ENCODE data around the gene RIPK1.
"Not testable (repeated sequence)": the region's sequence is repeated elsewhere in the genome, so short reads cannot be mapped to it uniquely, and the experiment has no call there.

The RIPK1 gene

DNA sequence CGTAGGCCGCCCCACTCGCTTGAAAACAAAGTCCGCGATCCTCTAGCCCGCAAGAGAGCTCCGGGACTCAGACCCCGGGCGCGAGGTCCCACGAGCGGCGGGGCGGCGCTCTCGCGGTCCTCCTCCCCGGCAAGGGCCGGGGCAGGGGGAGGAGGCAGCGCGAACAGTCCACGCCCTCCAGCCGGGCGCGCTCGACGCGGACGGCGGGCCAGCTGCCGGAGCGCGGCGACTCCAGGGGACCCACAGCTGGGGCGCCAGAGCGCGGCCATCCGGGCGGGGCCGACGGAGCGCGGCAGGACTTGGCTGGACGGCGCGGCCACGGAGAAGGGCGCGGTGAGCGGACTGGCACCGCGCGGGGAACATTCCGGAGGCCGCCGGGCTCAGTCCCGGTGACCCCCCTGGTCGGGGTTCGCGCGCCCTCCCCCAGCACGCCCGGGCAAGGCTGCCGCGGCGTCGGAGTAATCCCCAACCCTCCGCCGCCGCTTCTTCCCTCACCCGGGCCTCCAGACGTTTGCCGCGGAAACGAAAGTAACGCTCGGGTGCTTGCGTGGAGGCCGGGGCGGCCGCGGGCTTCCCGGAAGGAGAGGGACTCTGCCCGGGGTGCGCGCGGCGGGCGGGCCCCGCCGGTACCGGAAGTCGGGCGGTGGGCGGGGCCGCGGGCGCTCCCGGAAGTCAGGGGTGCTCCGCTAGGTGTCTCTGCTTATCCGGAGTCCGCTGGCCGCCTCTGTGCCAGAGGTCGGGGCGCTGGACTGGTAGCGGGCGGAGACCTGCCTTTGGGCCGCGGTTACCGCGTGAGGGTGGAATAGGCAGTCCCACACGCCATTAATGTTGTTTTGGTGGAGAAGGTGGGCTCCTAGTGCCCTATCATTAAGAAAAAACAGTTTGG is at the start of gene RIPK1:
TSS of gene RIPK1 (plus strand) at position 166 of the 886 bp plus-strand sequence. CDS start 8,330 bp downstream, outside the sequence.
- Mint-ChIP-seq H3K27me3 (no peaks in the 10 kb centered on the region), H3K4me1 (peaks cover 75% of the 10 kb centered on the region), H3K27ac (peak within 1 kb of the TSS; percentile 97 to 98), H3K9me3 (no peaks in the 10 kb centered on the region), H3K4me3 (peak within 1 kb of the TSS; percentile 93 to 97)
- peak; percentile 88 for ATAC-seq
- DNase-seq, result peak; percentile 96

DNA sequence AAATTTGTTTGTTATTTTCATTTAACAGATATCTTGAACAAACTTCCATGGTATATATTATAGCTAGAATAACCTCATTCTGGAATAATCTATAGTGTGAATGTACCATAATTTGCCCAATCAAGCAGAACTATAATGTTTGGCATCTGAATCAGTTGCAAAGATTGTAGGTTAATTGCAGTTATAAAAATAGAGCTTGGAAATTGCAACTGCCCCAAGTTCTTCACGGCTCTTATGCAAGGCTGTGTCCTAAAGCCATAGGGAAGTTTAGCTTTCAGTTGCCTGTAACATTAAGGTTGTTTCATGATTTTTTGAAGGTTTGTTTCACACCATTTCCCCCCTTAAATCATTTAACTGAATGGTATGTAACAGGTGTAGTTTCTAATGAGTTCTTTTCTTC is 49.2 kb upstream of the RIPK1 start:
- Mint-ChIP-seq H3K4me3 (no peak overlapping the region), H3K9me3 (no peaks in the 10 kb centered on the region), H3K27me3 (no peaks in the 10 kb centered on the region), H3K27ac (no peak overlapping the region), H3K4me1 (peaks cover 35% of the 10 kb centered on the region)
- ATAC-seq (no peak), DNase-seq (no peak)

DNA sequence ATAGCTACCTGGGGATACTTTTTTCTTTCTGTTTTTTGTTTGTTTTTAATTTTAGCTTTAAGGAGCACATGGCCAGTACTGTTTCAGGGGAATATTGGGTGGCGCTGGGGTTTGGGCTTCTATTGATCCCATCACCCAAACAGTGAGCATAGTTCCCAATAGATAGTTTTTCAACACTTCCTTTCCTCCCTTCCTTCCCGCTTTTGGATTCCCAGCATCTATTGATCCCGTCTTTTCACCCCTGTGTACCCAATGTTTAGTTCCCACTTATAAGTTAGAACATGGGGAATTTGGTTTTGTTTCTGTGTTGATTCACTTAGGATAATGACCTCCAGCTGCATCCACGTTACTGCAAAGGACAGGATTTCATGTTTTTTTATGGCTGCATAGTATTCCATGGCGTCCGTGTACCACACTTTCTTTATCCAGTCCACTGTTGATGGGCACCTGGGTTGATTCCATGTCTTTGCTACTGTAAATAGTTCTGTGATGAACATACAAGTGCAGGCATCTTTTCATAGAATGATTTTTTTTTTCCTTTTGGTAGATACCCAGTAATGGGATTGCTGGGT is 48.5 kb upstream of the RIPK1 start:
- no peak overlapping the region for H3K27ac Mint-ChIP-seq
- H3K9me3 Mint-ChIP-seq, result no peaks in the 10 kb centered on the region
- H3K27me3 Mint-ChIP-seq, result no peaks in the 10 kb centered on the region
- no peak for DNase-seq
- H3K4me3 Mint-ChIP-seq, result no peak overlapping the region
- H3K4me1 Mint-ChIP-seq, result peaks cover 43% of the 10 kb centered on the region
- ATAC-seq, result no peak

GRCh38 chr6:3020976-3021598 is 47.2 kb upstream of the RIPK1 start:
- not testable (repeated sequence) for H3K4me3 Mint-ChIP-seq, H3K27me3 Mint-ChIP-seq, H3K27ac Mint-ChIP-seq, DNase-seq, ATAC-seq, H3K9me3 Mint-ChIP-seq
- peaks cover 55% of the 10 kb centered on the region for H3K4me1 Mint-ChIP-seq

- ATAC-seq, result peak; percentile 4
- Mint-ChIP-seq H3K27ac (peak overlapping the region; percentile 95 to 96), H3K4me3 (peak overlapping the region; percentile 87 to 96), H3K9me3 (no peaks in the 10 kb centered on the region), H3K4me1 (peaks cover 71% of the 10 kb centered on the region), H3K27me3 (no peaks in the 10 kb centered on the region)
- no peak for DNase-seq
Observed at GRCh38 chr6:3022765-3023662, 45.3 kb upstream of the RIPK1 start.

GRCh38 chr6:3023663-3024483 is 44.4 kb upstream of the RIPK1 start:
- DNase-seq, result peak; percentile 72 to 85

GRCh38 chr6:3026791-3027626 is 41.3 kb upstream of the RIPK1 start:
- Mint-ChIP-seq H3K4me1 (peaks cover 63% of the 10 kb centered on the region), H3K4me3 (peak overlapping the region; percentile 67 to 75), H3K27ac (peak overlapping the region; percentile 15 to 72), H3K9me3 (no peaks in the 10 kb centered on the region), H3K27me3 (no peaks in the 10 kb centered on the region)
- ATAC-seq (peak; percentile 57), DNase-seq (peak; percentile 30 to 37)

More at GRCh38 chr6:3023663-3024483, 44.4 kb upstream of the RIPK1 start:
- no peaks in the 10 kb centered on the region for H3K9me3 Mint-ChIP-seq
- no peaks in the 10 kb centered on the region for H3K27me3 Mint-ChIP-seq
- peak overlapping the region; percentile 87 to 96 for H3K4me3 Mint-ChIP-seq
- peak; percentile 96 for ATAC-seq
- H3K27ac Mint-ChIP-seq, result peak overlapping the region; percentile 95 to 96
- H3K4me1 Mint-ChIP-seq, result peaks cover 78% of the 10 kb centered on the region

DNA sequence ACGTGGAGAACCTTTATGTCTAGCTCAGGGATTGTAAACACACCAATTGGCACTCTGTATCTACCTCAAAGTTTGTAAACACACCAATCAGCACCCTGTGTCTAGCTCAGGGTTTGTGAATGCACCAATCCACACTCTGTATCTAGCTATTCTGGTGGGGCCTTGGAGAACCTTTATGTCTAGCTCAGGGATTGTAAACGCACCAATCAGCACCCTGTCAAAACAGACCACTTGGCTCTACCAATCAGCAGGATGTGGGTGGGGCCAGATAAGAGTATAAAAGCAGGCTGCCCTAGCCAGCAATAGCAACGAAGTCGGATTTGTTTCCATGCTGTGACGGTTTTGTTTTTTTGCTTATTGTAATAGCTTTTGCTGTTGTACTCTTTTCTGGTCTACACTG is 40.1 kb upstream of the RIPK1 start:
- Mint-ChIP-seq H3K4me1 (peaks cover 52% of the 10 kb centered on the region), H3K4me3 (peak overlapping the region in 1 of 2 donors; percentile 3)
- not testable (repeated sequence) for DNase-seq, H3K27me3 Mint-ChIP-seq, ATAC-seq, H3K27ac Mint-ChIP-seq, H3K9me3 Mint-ChIP-seq

GRCh38 chr6:3031857-3032640 is 36.2 kb upstream of the RIPK1 start:
- ATAC-seq, result peak; percentile 64
- no peak overlapping the region for H3K4me3 Mint-ChIP-seq
- H3K27ac Mint-ChIP-seq, result no peak overlapping the region

DNA sequence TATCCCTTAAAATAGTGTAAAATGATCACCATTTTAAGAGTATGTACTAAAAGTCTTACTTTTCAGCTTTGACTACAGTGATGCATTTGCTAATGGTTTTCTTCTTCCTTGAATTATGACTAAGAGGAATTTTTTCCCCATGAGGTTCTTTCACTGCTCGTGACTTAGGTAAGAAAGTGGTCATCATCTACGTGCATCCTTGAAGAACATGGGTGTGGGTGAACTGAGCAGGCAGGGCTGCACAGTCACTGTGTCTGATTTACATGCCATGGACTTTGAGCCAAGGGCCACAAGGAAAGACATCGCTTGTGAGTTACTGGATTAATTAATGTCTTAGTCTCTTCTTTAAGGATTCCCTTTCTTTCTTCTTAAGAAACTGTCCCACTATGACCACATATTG is 35.3 kb upstream of the RIPK1 start:
- peaks cover 7% of the 10 kb centered on the region for H3K4me1 Mint-ChIP-seq
- H3K9me3 Mint-ChIP-seq, result peaks cover 0 to 7% of the 10 kb centered on the region in 2 donors
- peaks cover 17% of the 10 kb centered on the region for H3K27me3 Mint-ChIP-seq
- H3K4me3 Mint-ChIP-seq, result no peak overlapping the region
- ATAC-seq, result no peak
- DNase-seq, result no peak
- H3K27ac Mint-ChIP-seq, result no peak overlapping the region

More at GRCh38 chr6:3031857-3032640, 36.2 kb upstream of the RIPK1 start:
- Mint-ChIP-seq H3K9me3 (peaks cover 0 to 7% of the 10 kb centered on the region in 2 donors), H3K4me1 (peaks cover 13% of the 10 kb centered on the region), H3K27me3 (peaks cover 9% of the 10 kb centered on the region)
- DNase-seq, result no peak

DNA sequence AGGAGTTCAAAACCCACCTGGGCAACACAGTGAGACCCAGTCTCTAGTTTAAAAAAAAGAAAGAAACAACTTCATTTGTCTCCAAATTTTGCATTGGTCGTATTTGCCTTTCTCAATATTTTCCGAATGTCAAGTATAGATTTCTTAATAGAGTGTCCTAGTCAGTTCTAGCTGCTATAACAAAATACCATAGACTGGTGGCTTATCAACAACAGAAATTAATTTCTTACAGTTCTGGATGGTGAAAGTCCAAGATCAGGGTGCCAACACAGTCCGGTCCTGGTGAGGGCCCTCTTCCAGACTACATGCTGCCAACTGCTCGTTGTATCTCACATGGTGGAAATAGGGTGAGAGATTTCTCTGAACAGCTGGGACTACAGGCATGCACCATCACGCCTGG is 34.6 kb upstream of the RIPK1 start:
- Mint-ChIP-seq H3K27me3 (peaks cover 17% of the 10 kb centered on the region), H3K4me3 (no peak overlapping the region), H3K4me1 (peaks cover under 1% of the 10 kb centered on the region), H3K9me3 (peaks cover 0 to 7% of the 10 kb centered on the region in 2 donors), H3K27ac (no peak overlapping the region)
- no peak for ATAC-seq
- no peak for DNase-seq

DNA sequence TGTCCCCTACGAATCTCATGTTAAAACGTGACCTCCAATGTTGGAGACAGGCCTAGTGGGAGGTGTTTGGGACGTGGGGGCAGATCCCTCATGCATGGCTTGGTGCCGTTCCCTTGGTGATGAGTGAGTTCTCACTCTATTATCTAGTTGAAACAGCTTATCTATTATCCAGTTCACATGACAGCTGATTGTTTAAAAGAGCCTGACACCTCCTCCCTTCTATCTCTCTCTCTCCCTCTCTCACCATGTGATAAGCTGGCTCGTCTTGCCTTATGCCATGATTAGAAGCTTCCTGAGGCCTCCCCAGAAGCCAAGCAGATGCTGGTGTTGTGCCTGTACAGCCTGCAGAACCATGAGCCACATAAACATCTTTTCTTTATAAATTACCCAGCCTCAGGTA is 32.9 kb upstream of the RIPK1 start:
- DNase-seq (no peak), ATAC-seq (no peak)
- Mint-ChIP-seq H3K4me1 (no peaks in the 10 kb centered on the region), H3K27ac (no peak overlapping the region), H3K4me3 (no peak overlapping the region), H3K27me3 (peaks cover 17% of the 10 kb centered on the region), H3K9me3 (peaks cover 0 to 7% of the 10 kb centered on the region in 2 donors)

Measured in stimulated activated naive CD8-positive, alpha-beta T cell treated with anti-CD3 and anti-CD28 coated beads, Interleukin-15, amount 100 ng/mL, for 72 hours (primary cell).